Adrenal gland (tissue), 12 donors: ENCODE measurements around the gene SMAD4. TPM values are rescaled to one million over a fixed set of nuclear protein-coding genes. Genes with fewer than 3 reads are reported as not detected.

Experiments
- DNase-seq, 7 donors: peaks; one replicate each; pipeline ENCODE4 v3.0.0-alpha.2; 2019 to 2020
- H3K27ac ChIP-seq, 5 donors: fragments of 200-600 bp; sonication (generic) in 4 of 5; 1 replicate in 3 of 5; 2 replicates in 2 of 5; pipeline versions ENCODE4 v1.5.1 to v1.8.0; 2016 to 2020; ENCODE audit warnings: mild to moderate bottlenecking in 1 of 5
- H3K27me3 ChIP-seq: fragments of 200-600 bp; 2 replicates; pipeline ENCODE4 v1.8.0; 2021
- H3K36me3 ChIP-seq, 2 donors: fragments of 200-600 bp; replicated peaks in 1 of 2; 1 replicate in 1 of 2; 2 replicates in 1 of 2; pipeline versions ENCODE4 v1.5.1 to v1.8.0; 2018 to 2022
- H3K4me1 ChIP-seq, 2 donors: fragments of 200-600 bp; replicated peaks in 1 of 2; 1 replicate in 1 of 2; 2 replicates in 1 of 2; pipeline versions ENCODE4 v1.5.1 to v1.8.0; 2018 to 2021
- H3K4me3 ChIP-seq, 4 donors: fragments of 200-600 bp; sonication (generic) in 3 of 4; one replicate each; pipeline ENCODE4 v1.5.1; 2016 to 2018
- H3K9me3 ChIP-seq, 3 donors: fragments of 200-600 bp; sonication (generic) in 1 of 3; replicated peaks in 1 of 3; 1 replicate in 2 of 3; 2 replicates in 1 of 3; pipeline versions ENCODE4 v1.5.1 to v1.8.0; 2016 to 2021
- CTCF ChIP-seq, 6 experiments: fragments of 450-650 bp in 4 of 6; fragments of 200-600 bp in 2 of 6; sonication (generic) in 1 of 6; IDR thresholded peaks; 1 replicate in 5 of 6; 2 replicates in 1 of 6; pipeline versions ENCODE4 v1.5.1 to v1.8.0; 2016 to 2021; ENCODE audit warnings: antibody characterized with exemption in 6 of 6, mild to moderate bottlenecking in 2 of 6, moderate library complexity in 1 of 6
- POLR2A ChIP-seq, 2 donors: fragments of 450-650 bp; IDR thresholded peaks; one replicate each; pipeline ENCODE4 v1.6.1; 2017; ENCODE audit warnings: antibody characterized with exemption in 2 of 2, mild to moderate bottlenecking in 2 of 2, moderate library complexity in 1 of 2
- WGBS, 4 donors: extraction: QIAGEN DNeasy Blood & Tissue Kit in 2 of 4; methylation state at CpG; one replicate each; pipeline versions ENCODE4 v1.1.5 to v1.1.7; 2013 to 2017; 5-methylcytosine and 5-hydroxymethylcytosine counted together
- intact Hi-C, 2 donors: fragments of 100-400 bp; cut with DNase I; formaldehyde crosslinking; loops; one replicate each; pipeline versions ENCODE4 v1.14.1 to v1.15.0; 2022 to 2023
- polyA plus RNA-seq, 3 donors: library from polyadenylated mRNA; stranded (reverse); fragments of 200-250 nt in 2 of 3; fragments of 350-450 nt in 1 of 3; fragmentation: Illumina TruSeq in 1 of 3; extraction: RNeasy Lipid Tissue Mini Kit (QIAGEN cat#74804) in 1 of 3; gene quantifications; one replicate each; pipeline ENCODE4 v1.2.3, GENCODE V29; 2013 to 2014
- total RNA-seq, 9 donors: library from RNA; depleted of rRNA in 4 of 9; stranded (reverse); fragments of >200 nt in 4 of 9; fragments of 120-200 nt in 1 of 9; fragmentation: NEBNext Ultra II Directional in 1 of 9; extraction: Animal tissue kit (Norgen Biotek cat#: 25700) in 1 of 9; gene quantifications; one replicate each; pipeline versions ENCODE4 v1.1.0 to v1.2.4, GENCODE V29; 2013 to 2023
- donor health status: healthy with polysubstance abuse.
- donor health status: Bipolar disorder and iron deficiency.
- donor health status: DM: yes; HTN: yes; CAD: no.
- donor health status: DM: no; HTN: no; CAD: no.
- donor health status: DM: no; HTN: no; CAD: no.
- donor health status: DM: yes; HTN: yes; CAD: no.

The SMAD4 gene
- total and polyA plus RNA-seq, 12 donors, result 9.0 to 151 (median 90.1) TPM

- Histone ChIP-seq H3K4me1 (peaks cover 8 to 9% of the 10 kb centered on the region in 2 donors), H3K36me3 (no peaks in the 10 kb centered on the region), H3K9me3 (no peaks in the 10 kb centered on the region), H3K27me3 (no peaks in the 10 kb centered on the region), H3K27ac (peak overlapping the region in 4 of 5 donors; percentile 6 to 56 (median 38)), H3K4me3 (no peak overlapping the region)
- WGBS, 4 donors, result 44 to 66% (median 58%) methylated on average over 5 of the region's 5 CpGs
- intact Hi-C loops, result no loop called here
- TF ChIP-seq POLR2A (IDR thresholded peaks at IDR 0.05) (peak in 1 of 2 donors; percentile 35), CTCF (IDR thresholded peaks at IDR 0.05) (no peak)
- peak in 5 of 7 donors; percentile 40 to 55 (median 43) for DNase-seq
Measured at GRCh38 chr18:51098082-51098481, 68.1 kb downstream of the SMAD4 start.

- H3K27me3 ChIP-seq, result no peaks in the 10 kb centered on the region
- no peak for DNase-seq
- 63 to 100% (median 88%) methylated on average over 1 of the region's 1 CpG for WGBS, 4 donors
- H3K9me3 ChIP-seq, result no peaks in the 10 kb centered on the region
- intact Hi-C loops, result no loop called here
- H3K27ac ChIP-seq, result peak overlapping the region in 3 of 5 donors; percentile 6 to 56 (median 35)
- H3K4me1 ChIP-seq, result peaks cover 8 to 9% of the 10 kb centered on the region in 2 donors
- TF ChIP-seq CTCF (IDR thresholded peaks at IDR 0.05) (no peak), POLR2A (IDR thresholded peaks at IDR 0.05) (no peak)
- H3K36me3 ChIP-seq, result no peaks in the 10 kb centered on the region
- H3K4me3 ChIP-seq, result no peak overlapping the region
Measured at GRCh38 chr18:51098513-51098912, 68.5 kb downstream of the SMAD4 start.

GRCh38 chr18:51100385-51101120 lies 70.5 kb downstream of the SMAD4 start:
- DNase-seq, result no peak
- no peaks in the 10 kb centered on the region for H3K9me3 ChIP-seq
- no peak overlapping the region for H3K4me3 ChIP-seq
- no peaks in the 10 kb centered on the region for H3K36me3 ChIP-seq
- TF ChIP-seq POLR2A (IDR thresholded peaks at IDR 0.05) (no peak), CTCF (IDR thresholded peaks at IDR 0.05) (no peak)
- H3K4me1 ChIP-seq, result peaks cover 8 to 9% of the 10 kb centered on the region in 2 donors
- 83 to 93% (median 90%) methylated on average over 6 to 8 of the region's 8 CpGs for WGBS, 4 donors
- H3K27me3 ChIP-seq, result no peaks in the 10 kb centered on the region
- no peak overlapping the region for H3K27ac ChIP-seq
- intact Hi-C loops, result no loop called here

GRCh38 chr18:51107082-51107481 lies 77.1 kb downstream of the SMAD4 start:
- H3K36me3 ChIP-seq, result no peaks in the 10 kb centered on the region

More at GRCh38 chr18:51107082-51107481, 77.1 kb downstream of the SMAD4 start:
- peak in 2 of 7 donors; percentile 23 to 41 for DNase-seq
- H3K4me1 ChIP-seq, result peaks cover 0 to 3% of the 10 kb centered on the region in 2 donors
- no peak overlapping the region for H3K4me3 ChIP-seq
- no peak overlapping the region for H3K27ac ChIP-seq
- H3K9me3 ChIP-seq, result no peaks in the 10 kb centered on the region
- TF ChIP-seq POLR2A (IDR thresholded peaks at IDR 0.05) (no peak), CTCF (IDR thresholded peaks at IDR 0.05) (no peak)
- H3K27me3 ChIP-seq, result no peaks in the 10 kb centered on the region
- intact Hi-C loops, result no loop called here
- 24 to 67% (median 52%) methylated on average over 6 of the region's 6 CpGs for WGBS, 4 donors
